ENCODE data around the gene HEXA.

The HEXA gene

DNA sequence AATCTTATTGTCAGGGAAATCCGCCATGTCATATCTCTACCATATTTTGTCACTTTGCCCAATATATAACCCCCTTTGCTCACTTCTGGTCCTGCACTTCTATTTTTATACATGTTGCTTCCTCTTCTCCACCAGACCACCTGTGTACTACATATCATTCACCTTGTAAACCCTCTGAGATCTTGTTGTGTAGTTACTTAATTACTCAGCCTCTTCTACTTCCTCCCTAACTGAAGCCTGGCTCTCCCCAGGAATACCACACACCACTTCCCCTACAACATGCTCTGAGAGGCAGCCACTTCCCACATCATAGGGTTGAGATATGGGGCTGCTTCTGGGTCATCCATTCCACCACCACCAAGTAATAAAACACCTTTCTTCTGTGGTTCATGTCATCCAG is 10.0 kb downstream of the HEXA start:
- Histone ChIP-seq H3K27me3 (ENCODE audit: insufficient read depth, low read depth) (no peaks in the 10 kb centered on the region), H3K79me2 (ENCODE audit: insufficient read depth, low read depth) (no peaks in the 10 kb centered on the region), H4K20me1 (ENCODE audit: insufficient read depth) (no peaks in the 10 kb centered on the region), H3K9ac (no peak overlapping the region), H3K36me3 (ENCODE audit: insufficient read depth) (0 out of 2 replicates have a peak, but pooled peaks cover 3% of the 10 kb centered on the region), H2AFZ (ENCODE audit: low read depth) (no peak overlapping the region), H3K27ac (no peak overlapping the region), H3K4me3 (IDR thresholded peaks at IDR 0.05; ENCODE audit: insufficient read depth, low read depth, low read length) (no peak overlapping the region), H3K4me1 (ENCODE audit: low read depth, poor library complexity, severe bottlenecking) (no peaks in the 10 kb centered on the region), H3K4me2 (no peak overlapping the region)
- TF ChIP-seq, protein P1, sequence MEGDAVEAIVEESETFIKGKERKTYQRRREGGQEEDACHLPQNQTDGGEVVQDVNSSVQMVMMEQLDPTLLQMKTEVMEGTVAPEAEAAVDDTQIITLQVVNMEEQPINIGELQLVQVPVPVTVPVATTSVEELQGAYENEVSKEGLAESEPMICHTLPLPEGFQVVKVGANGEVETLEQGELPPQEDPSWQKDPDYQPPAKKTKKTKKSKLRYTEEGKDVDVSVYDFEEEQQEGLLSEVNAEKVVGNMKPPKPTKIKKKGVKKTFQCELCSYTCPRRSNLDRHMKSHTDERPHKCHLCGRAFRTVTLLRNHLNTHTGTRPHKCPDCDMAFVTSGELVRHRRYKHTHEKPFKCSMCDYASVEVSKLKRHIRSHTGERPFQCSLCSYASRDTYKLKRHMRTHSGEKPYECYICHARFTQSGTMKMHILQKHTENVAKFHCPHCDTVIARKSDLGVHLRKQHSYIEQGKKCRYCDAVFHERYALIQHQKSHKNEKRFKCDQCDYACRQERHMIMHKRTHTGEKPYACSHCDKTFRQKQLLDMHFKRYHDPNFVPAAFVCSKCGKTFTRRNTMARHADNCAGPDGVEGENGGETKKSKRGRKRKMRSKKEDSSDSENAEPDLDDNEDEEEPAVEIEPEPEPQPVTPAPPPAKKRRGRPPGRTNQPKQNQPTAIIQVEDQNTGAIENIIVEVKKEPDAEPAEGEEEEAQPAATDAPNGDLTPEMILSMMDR (conservative IDR thresholded peaks at IDR 0.05; ENCODE audit: low read depth, low read length): no peak

DNA sequence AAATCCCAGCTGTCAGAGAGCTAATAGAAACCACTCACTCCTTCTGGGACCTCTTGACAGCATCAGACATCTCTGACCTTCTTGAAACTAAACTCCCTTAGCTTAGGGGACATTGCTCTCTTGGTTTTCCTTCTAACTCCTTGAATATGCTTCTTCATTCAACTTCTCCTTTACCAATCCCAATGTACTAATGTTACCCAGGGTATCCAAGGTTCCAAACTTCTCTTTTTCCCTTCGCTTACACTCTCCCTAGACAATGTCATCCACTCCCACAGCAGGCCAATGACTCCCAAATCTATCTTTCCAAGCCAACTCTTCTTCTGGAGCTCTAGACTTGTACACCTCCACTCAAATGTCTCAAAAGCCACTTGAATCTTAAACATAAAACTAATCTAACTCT is 14.6 kb downstream of the HEXA start:
- no peak overlapping the region for H3K27ac ChIP-seq
- H3K4me1 ChIP-seq (ENCODE audit: low read depth, poor library complexity, severe bottlenecking): no peaks in the 10 kb centered on the region
- H2AFZ ChIP-seq (ENCODE audit: low read depth): no peak overlapping the region
- TF ChIP-seq, protein P1 (conservative IDR thresholded peaks at IDR 0.05; ENCODE audit: low read depth, low read length): no peak
- H3K36me3 ChIP-seq (ENCODE audit: insufficient read depth): no peaks in the 10 kb centered on the region
- H3K4me3 ChIP-seq (IDR thresholded peaks at IDR 0.05; ENCODE audit: insufficient read depth, low read depth, low read length): no peak overlapping the region
- H3K4me2 ChIP-seq: no peak overlapping the region
- H3K9ac ChIP-seq: no peak overlapping the region
- no peaks in the 10 kb centered on the region for H3K27me3 ChIP-seq (ENCODE audit: insufficient read depth, low read depth)
- no peaks in the 10 kb centered on the region for H4K20me1 ChIP-seq (ENCODE audit: insufficient read depth)
- H3K79me2 ChIP-seq (ENCODE audit: insufficient read depth, low read depth): no peaks in the 10 kb centered on the region

DNA sequence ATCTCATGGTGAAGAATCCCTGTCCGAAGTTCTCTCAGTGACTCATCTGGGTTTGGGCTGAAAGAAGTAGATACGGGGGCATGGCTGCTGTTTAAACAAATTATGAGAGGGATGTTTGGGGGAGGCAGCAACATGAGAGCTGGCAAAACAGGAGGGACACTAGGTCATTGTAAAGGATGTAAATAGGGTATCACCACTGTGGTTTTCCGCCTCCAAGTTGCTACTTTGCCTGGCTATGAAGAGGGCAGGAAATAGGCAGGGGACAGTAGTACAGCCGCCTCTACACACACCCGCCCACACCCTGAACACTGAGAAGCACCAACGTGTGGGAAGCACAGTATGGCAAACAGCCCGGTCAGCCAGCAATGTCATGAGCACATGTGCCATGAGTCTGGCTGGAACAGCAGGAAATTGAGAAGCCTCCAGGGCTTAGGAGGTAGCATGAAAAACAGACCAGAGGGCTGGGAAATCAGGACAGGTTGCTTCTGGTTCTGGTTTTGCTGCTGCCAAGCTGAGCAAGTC is 17.1 kb downstream of the HEXA start:
- H3K27me3 ChIP-seq (ENCODE audit: insufficient read depth, low read depth): no peaks in the 10 kb centered on the region
- no peaks in the 10 kb centered on the region for H3K4me1 ChIP-seq (ENCODE audit: low read depth, poor library complexity, severe bottlenecking)
- TF ChIP-seq, protein P1 (conservative IDR thresholded peaks at IDR 0.05; ENCODE audit: low read depth, low read length): no peak
- no peaks in the 10 kb centered on the region for H4K20me1 ChIP-seq (ENCODE audit: insufficient read depth)
- no peak overlapping the region for H3K4me3 ChIP-seq (IDR thresholded peaks at IDR 0.05; ENCODE audit: insufficient read depth, low read depth, low read length)
- no peak overlapping the region for H2AFZ ChIP-seq (ENCODE audit: low read depth)
- no peaks in the 10 kb centered on the region for H3K36me3 ChIP-seq (ENCODE audit: insufficient read depth)
- no peak overlapping the region for H3K9ac ChIP-seq
- H3K4me2 ChIP-seq: no peak overlapping the region
- no peak overlapping the region for H3K27ac ChIP-seq
- H3K79me2 ChIP-seq (ENCODE audit: insufficient read depth, low read depth): no peaks in the 10 kb centered on the region

DNA sequence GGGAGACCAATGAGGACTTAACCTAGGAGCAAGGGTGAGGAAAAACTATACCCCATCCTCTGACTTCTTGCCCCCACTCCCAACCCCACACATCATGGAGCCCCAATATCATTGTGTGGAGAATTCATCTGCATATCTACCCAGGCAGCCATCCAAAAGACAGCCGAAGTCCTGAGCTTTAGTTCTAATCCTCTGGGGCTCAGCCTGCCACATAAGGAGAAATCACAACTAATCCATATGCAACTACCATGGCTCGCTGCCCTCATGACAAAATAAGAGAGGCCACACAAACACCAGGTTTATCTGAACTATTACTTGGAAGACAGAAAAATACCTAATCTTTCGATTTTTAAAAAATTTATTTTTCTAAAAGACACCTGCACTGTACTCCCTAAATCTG is 17.7 kb downstream of the HEXA start:
- H3K4me3 ChIP-seq (IDR thresholded peaks at IDR 0.05; ENCODE audit: insufficient read depth, low read depth, low read length): no peak overlapping the region
- no peak overlapping the region for H2AFZ ChIP-seq (ENCODE audit: low read depth)
- no peak overlapping the region for H3K4me2 ChIP-seq
- H3K4me1 ChIP-seq (ENCODE audit: low read depth, poor library complexity, severe bottlenecking): no peaks in the 10 kb centered on the region
- no peak overlapping the region for H3K9ac ChIP-seq
- H3K36me3 ChIP-seq (ENCODE audit: insufficient read depth): 0 out of 2 replicates have a peak, but pooled peaks cover under 1% of the 10 kb centered on the region
- H3K79me2 ChIP-seq (ENCODE audit: insufficient read depth, low read depth): no peaks in the 10 kb centered on the region
- H3K27ac ChIP-seq: no peak overlapping the region
- no peaks in the 10 kb centered on the region for H3K27me3 ChIP-seq (ENCODE audit: insufficient read depth, low read depth)
- TF ChIP-seq, protein P1 (conservative IDR thresholded peaks at IDR 0.05; ENCODE audit: low read depth, low read length): no peak
- H4K20me1 ChIP-seq (ENCODE audit: insufficient read depth): no peaks in the 10 kb centered on the region

Measured in KMS-11 (cell line).